Left lung (tissue), 10 donors: ENCODE measurements around the gene CHD5. TPM values are rescaled to one million over a fixed set of nuclear protein-coding genes. Genes with fewer than 3 reads are reported as not detected.

ENCODE experiments used
- ATAC-seq: fragments of 200-7000 bp; cut with Tn5 transposase; one replicate; pipeline ENCODE4 v1.9.1; 2020; ENCODE audit warnings: moderate library complexity
- DNase-seq, 4 donors: peaks; one replicate each; pipeline ENCODE4 v3.0.0-alpha.2; 2013 to 2020
- H3K27ac ChIP-seq, 2 donors: fragments of 200-600 bp; sonication (generic) in 1 of 2; one replicate each; pipeline versions ENCODE4 v1.5.0 to v1.8.0; 2020 to 2021
- H3K27me3 ChIP-seq, 2 donors: fragments of 200-600 bp; sonication (generic) in 1 of 2; one replicate each; pipeline versions ENCODE4 v1.5.0 to v1.8.0; 2020 to 2021
- H3K36me3 ChIP-seq, 2 donors: fragments of 200-600 bp; sonication (generic) in 1 of 2; one replicate each; pipeline versions ENCODE4 v1.5.0 to v1.8.0; 2020 to 2021
- H3K4me1 ChIP-seq, 2 donors: fragments of 200-600 bp; one replicate each; pipeline ENCODE4 v1.8.0; 2021
- H3K4me3 ChIP-seq, 2 donors: fragments of 200-600 bp; sonication (generic) in 1 of 2; one replicate each; pipeline versions ENCODE4 v1.5.0 to v1.8.0; 2020 to 2021; ENCODE audit warnings: mild to moderate bottlenecking in 1 of 2
- H3K9me3 ChIP-seq, 2 donors: fragments of 200-600 bp; sonication (generic) in 1 of 2; one replicate each; pipeline versions ENCODE4 v1.5.0 to v1.8.0; 2020 to 2021
- CTCF ChIP-seq, 2 donors: fragments of 200-600 bp; sonication (generic) in 1 of 2; IDR thresholded peaks; one replicate each; pipeline versions ENCODE4 v1.5.0 to v1.8.0; 2021; ENCODE audit warnings: antibody characterized with exemption in 2 of 2
- intact Hi-C, 2 donors: fragments of 100-400 bp; cut with DNase I; formaldehyde crosslinking; loops; one replicate each; pipeline versions ENCODE4 v1.11.2 to v1.14.2; 2022
- polyA plus RNA-seq, 6 donors: library from polyadenylated mRNA; unstranded; fragments of 120-200 nt; gene quantifications; one replicate each; pipeline ENCODE4 v1.2.1, GENCODE V29; 2013; ENCODE audit not compliant: insufficient read length in 6 of 6
- total RNA-seq, 2 donors: library from RNA; stranded (reverse); fragmentation: NEBNext Ultra II Directional; extraction: Animal tissue kit (Norgen Biotek cat#: 25700); gene quantifications; one replicate each; pipeline ENCODE4 v1.2.1, GENCODE V29; 2021
- donor health status: DM: no; HTN: yes; CAD: no.
- donor health status: DM: no; HTN: no; CAD: no.

The CHD5 gene
- total and polyA plus RNA-seq, 8 donors, result 0.03 to 0.36 (median 0.13) TPM

GRCh38 chr1:6097824-6098223, 82.3 kb downstream of the CHD5 start:
- Histone ChIP-seq H3K4me3 (no peak overlapping the region), H3K36me3 (peaks cover 0 to 66% of the 10 kb centered on the region in 2 donors), H3K27ac (no peak overlapping the region), H3K4me1 (no peaks in the 10 kb centered on the region), H3K27me3 (peaks cover 0 to 39% of the 10 kb centered on the region in 2 donors), H3K9me3 (no peaks in the 10 kb centered on the region)
- TF ChIP-seq CTCF (IDR thresholded peaks at IDR 0.05), result no peak
- intact Hi-C loops, result no loop called here
- ATAC-seq (no peak), DNase-seq (peak in 1 of 4 donors; percentile 45)

- intact Hi-C loops, result no loop called here
- H3K36me3 ChIP-seq, result peaks cover 0 to 73% of the 10 kb centered on the region in 2 donors
- H3K27ac ChIP-seq, result no peak overlapping the region
- no peaks in the 10 kb centered on the region for H3K4me1 ChIP-seq
- H3K9me3 ChIP-seq, result no peaks in the 10 kb centered on the region
- no peak for TF ChIP-seq CTCF (IDR thresholded peaks at IDR 0.05)
- no peak for ATAC-seq
- H3K27me3 ChIP-seq, result peaks cover 0 to 32% of the 10 kb centered on the region in 2 donors
- H3K4me3 ChIP-seq, result no peak overlapping the region
- DNase-seq, result peak in 1 of 4 donors; percentile 61
Measured at GRCh38 chr1:6097117-6097595, 83.0 kb downstream of the CHD5 start.

GRCh38 chr1:6096243-6097116, 83.6 kb downstream of the CHD5 start:
- peak in 1 of 4 donors; percentile 69 for DNase-seq
- H3K4me1 ChIP-seq, result no peaks in the 10 kb centered on the region
- intact Hi-C loops, result no loop called here
- H3K27me3 ChIP-seq, result peaks cover 0 to 26% of the 10 kb centered on the region in 2 donors
- no peak overlapping the region for H3K4me3 ChIP-seq
- H3K27ac ChIP-seq, result no peak overlapping the region
- no peak for ATAC-seq
- H3K36me3 ChIP-seq, result peaks cover 0 to 80% of the 10 kb centered on the region in 2 donors
- no peaks in the 10 kb centered on the region for H3K9me3 ChIP-seq
- no peak for TF ChIP-seq CTCF (IDR thresholded peaks at IDR 0.05)

GRCh38 chr1:6095511-6096242, 84.4 kb downstream of the CHD5 start:
- DNase-seq (peak in 1 of 4 donors; percentile 50), ATAC-seq (no peak)
- Histone ChIP-seq H3K36me3 (peaks cover 0 to 86% of the 10 kb centered on the region in 2 donors), H3K9me3 (no peaks in the 10 kb centered on the region), H3K4me3 (no peak overlapping the region), H3K4me1 (no peaks in the 10 kb centered on the region), H3K27me3 (peaks cover 0 to 18% of the 10 kb centered on the region in 2 donors), H3K27ac (no peak overlapping the region)
- intact Hi-C loops, result no loop called here
- TF ChIP-seq CTCF (IDR thresholded peaks at IDR 0.05), result no peak
